Measurements from ENCODE around the gene FTO.

Gene FTO

GRCh38 chr16:54061454-54061853 is 357.5 kb downstream of the FTO start:
- no peak overlapping the region for H3K4me3 ChIP-seq (replicated peaks in 1 of 2; ENCODE audit: low read depth in 2 of 2, low read length in 2 of 2)
- DNase-seq (ENCODE audit: low read depth in 2 of 2) = no peak
- TF ChIP-seq CTCF (IDR thresholded peaks at IDR 0.05; ENCODE audit: low read depth, low read length) = no peak

GRCh38 chr16:54062361-54063278 is 358.7 kb downstream of the FTO start:
- peak in 1 of 2 donors; percentile 52 for DNase-seq (ENCODE audit: low read depth in 2 of 2)
- peak; percentile 25 for TF ChIP-seq CTCF (IDR thresholded peaks at IDR 0.05; ENCODE audit: low read depth, low read length)
- H3K4me3 ChIP-seq (replicated peaks in 1 of 2; ENCODE audit: low read depth in 2 of 2, low read length in 2 of 2) = no peak overlapping the region

GRCh38 chr16:54063279-54063773 is 359.4 kb downstream of the FTO start:
- H3K4me3 ChIP-seq (replicated peaks in 1 of 2; ENCODE audit: low read depth in 2 of 2, low read length in 2 of 2) = no peak overlapping the region
- peak; percentile 29 to 41 for DNase-seq (ENCODE audit: low read depth in 2 of 2)
- no peak for TF ChIP-seq CTCF (IDR thresholded peaks at IDR 0.05; ENCODE audit: low read depth, low read length)

GRCh38 chr16:54066451-54067105 is 362.6 kb downstream of the FTO start:
- no peak overlapping the region for H3K4me3 ChIP-seq (replicated peaks in 1 of 2; ENCODE audit: low read depth in 2 of 2, low read length in 2 of 2)
- peak in 1 of 2 donors; percentile 10 for DNase-seq (ENCODE audit: low read depth in 2 of 2)
- TF ChIP-seq CTCF (IDR thresholded peaks at IDR 0.05; ENCODE audit: low read depth, low read length) = no peak

- TF ChIP-seq CTCF (IDR thresholded peaks at IDR 0.05; ENCODE audit: low read depth, low read length) = no peak
- no peak overlapping the region for H3K4me3 ChIP-seq (replicated peaks in 1 of 2; ENCODE audit: low read depth in 2 of 2, low read length in 2 of 2)
- no peak for DNase-seq (ENCODE audit: low read depth in 2 of 2)
These were observed 363.5 kb downstream of the FTO start for GRCh38 chr16:54067322-54068065.

GRCh38 chr16:54068212-54068611 is 364.3 kb downstream of the FTO start:
- no peak for DNase-seq (ENCODE audit: low read depth in 2 of 2)
- H3K4me3 ChIP-seq (replicated peaks in 1 of 2; ENCODE audit: low read depth in 2 of 2, low read length in 2 of 2) = no peak overlapping the region
- TF ChIP-seq CTCF (IDR thresholded peaks at IDR 0.05; ENCODE audit: low read depth, low read length) = no peak
